T-helper 2 cell treated with Interferon-gamma antibody and Interleukin-4, amounts not matched to agents 5 μg/mL and 100 μg/mL, for 36 hours (primary cell): ENCODE data around the gene ASXL1.

Source experiments
- DNase-seq: peaks from one replicate; pipeline ENCODE4 v3.0.0; 2021; ENCODE audit warnings: low spot score
- H3K27ac Mint-ChIP-seq: one replicate; pipeline ENCODE4 v1.8.0; 2021; ENCODE audit warnings: mild to moderate bottlenecking, mixed read lengths
- H3K27me3 Mint-ChIP-seq: one replicate; pipeline ENCODE4 v1.8.0; 2021; ENCODE audit warnings: low read depth, mixed read lengths
- H3K36me3 Mint-ChIP-seq: one replicate; pipeline ENCODE4 v1.8.0; 2021; ENCODE audit warnings: low read depth, mixed read lengths
- H3K4me1 Mint-ChIP-seq: one replicate; pipeline ENCODE4 v1.8.0; 2021; ENCODE audit warnings: low read depth, mixed read lengths
- H3K4me3 Mint-ChIP-seq: one replicate; pipeline ENCODE4 v1.8.0; 2022; ENCODE audit warnings: mild to moderate bottlenecking, moderate library complexity, mixed read lengths
- H3K9me3 Mint-ChIP-seq: one replicate; pipeline ENCODE4 v1.8.0; 2021; ENCODE audit warnings: mixed read lengths

ASXL1 gene

DNA sequence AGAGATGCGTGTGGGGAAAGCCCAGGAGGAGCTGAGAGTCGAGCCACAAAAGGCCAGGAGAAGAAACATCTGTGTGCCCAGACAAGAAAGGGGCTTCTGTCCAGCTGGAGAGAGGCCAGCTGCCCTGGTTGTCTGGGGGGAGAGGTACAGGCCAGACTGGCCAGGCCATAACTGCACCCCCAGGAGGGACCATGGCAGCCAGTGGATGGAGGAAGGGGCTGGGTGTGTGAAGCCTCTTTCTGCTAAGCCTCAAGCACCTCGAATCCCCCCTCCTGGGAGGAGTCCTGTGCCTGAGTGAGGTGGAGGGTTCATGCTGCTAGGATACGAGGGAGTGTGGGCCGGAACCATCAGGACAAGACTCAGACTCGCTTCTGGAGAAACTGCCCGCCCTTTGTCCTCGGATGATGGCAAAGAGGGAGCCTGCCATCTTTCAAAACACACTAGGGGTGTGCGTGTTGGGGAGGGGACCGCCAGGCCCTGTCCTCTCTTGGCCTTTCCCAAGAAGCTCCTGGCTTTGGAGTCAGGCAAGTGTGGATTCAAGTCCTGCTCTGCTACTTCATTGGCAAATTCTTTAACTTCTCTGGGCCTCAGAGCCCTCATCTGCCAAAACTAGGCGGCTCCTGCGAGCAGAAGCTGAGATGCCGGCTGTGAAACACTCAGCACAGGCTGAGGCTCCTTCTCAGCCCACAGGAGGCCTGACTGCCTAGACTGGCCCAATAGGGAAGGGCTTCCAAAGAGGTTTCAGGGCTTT, 90.3 kb downstream of the ASXL1 start:
- Mint-ChIP-seq H3K36me3 (peaks cover 20% of the 10 kb centered on the region), H3K4me1 (peaks cover 8% of the 10 kb centered on the region), H3K4me3 (no peak overlapping the region), H3K27ac (peak overlapping the region; percentile 53), H3K9me3 (no peaks in the 10 kb centered on the region), H3K27me3 (no peaks in the 10 kb centered on the region)
- no peak for DNase-seq

DNA sequence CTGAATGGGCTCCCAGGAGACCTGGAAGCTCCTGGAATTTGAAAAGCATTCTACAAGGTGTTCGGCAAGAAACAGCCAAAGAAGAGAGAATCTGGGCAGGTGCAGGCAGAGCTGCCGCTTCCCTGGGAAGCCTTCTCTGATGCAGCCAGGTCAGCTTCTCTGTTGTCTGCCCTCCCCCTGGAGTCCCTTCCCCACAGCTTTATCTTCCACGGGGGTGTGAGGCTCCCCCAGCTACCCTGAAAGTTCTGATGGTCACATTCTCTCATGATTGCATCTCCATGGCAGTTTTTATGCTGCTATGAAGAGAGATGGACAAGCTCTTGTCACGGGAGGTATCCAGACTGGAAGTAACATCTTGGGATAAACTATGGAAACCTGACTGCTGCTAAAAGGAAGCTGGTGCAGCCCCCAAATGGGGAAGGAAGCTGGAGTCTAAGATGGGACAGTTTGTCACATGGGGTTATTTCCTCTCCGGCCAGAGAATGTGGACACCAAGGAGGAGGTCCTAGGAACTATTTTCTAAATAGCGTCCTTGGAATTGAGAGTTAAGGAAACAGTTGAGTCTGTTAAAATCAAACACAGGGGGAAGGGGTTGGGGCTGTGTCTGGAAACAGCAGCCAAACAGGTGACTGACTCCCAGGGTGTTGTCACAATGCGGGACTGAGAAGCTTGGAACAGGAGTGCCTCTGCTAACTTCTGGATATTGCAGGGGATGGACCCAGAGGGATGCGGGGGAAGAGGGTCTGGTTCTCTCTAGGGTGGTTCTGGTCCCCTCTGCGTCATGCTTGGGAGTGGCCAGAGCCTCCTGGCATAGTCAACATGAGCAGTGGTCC, 91.1 kb downstream of the ASXL1 start:
- H3K36me3 Mint-ChIP-seq: peaks cover 16% of the 10 kb centered on the region
- H3K4me3 Mint-ChIP-seq: no peak overlapping the region
- DNase-seq: no peak
- peaks cover 5% of the 10 kb centered on the region for H3K4me1 Mint-ChIP-seq
- no peaks in the 10 kb centered on the region for H3K9me3 Mint-ChIP-seq
- no peaks in the 10 kb centered on the region for H3K27me3 Mint-ChIP-seq
- H3K27ac Mint-ChIP-seq: peak overlapping the region; percentile 42

DNA sequence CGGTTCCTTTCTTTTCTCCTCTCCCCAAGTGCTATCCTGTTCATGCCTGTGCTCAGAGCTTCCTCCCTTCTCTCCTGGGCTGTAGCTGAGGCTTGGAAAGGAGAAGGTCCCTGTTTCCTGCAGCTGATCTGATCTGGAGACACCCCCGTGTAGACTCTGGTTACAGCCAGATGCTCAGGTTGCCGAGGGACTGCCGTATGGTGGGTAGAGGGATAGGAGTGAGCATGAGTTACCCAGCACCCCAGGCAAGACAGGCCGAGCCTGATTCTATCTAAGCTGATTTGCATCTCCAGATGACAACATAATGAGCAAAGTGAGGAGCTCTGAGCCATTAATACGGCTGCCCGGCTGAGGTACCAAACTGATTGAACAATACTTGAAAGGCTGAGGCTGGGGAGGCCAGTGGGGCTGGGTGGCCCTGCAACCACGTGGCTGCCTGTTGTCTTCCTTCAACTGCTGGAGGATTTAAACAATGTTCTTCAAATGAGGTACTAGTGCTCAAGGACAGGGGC, 91.8 kb downstream of the ASXL1 start:
- Mint-ChIP-seq H3K27ac (peak overlapping the region; percentile 42), H3K4me1 (peaks cover 5% of the 10 kb centered on the region), H3K4me3 (no peak overlapping the region), H3K9me3 (no peaks in the 10 kb centered on the region), H3K27me3 (no peaks in the 10 kb centered on the region), H3K36me3 (peaks cover 16% of the 10 kb centered on the region)
- no peak for DNase-seq

DNA sequence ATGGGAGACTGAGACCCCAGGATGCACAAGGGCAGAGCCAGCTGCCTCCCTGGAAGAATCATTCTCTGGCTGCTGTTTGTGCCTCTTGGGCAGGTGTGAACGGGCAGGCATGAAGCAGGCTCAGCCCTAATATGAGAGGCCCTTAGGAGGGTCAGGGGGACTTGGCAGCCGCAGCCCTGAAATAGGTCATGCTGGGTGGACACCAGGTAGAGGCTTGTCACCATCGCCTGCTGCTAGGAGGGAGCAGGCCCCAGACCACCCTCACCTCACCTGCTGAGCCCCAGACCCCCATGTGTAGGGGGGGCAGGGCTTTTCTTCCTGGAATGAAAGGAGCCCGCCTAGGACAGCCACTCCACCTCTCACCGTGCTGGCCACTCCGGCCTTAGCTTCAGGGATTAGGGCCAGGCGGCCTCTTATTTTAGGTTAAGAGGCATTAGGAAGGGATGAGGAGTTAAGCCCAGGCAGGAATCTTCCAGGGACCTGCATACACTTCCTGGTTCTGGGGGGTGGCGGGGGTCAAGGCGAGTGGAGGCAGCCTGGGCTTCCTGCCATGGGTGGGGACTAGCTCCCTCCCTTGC, 92.4 kb downstream of the ASXL1 start:
- no peak overlapping the region for H3K27ac Mint-ChIP-seq
- no peaks in the 10 kb centered on the region for H3K4me1 Mint-ChIP-seq
- no peaks in the 10 kb centered on the region for H3K27me3 Mint-ChIP-seq
- no peaks in the 10 kb centered on the region for H3K9me3 Mint-ChIP-seq
- H3K36me3 Mint-ChIP-seq: peaks cover 16% of the 10 kb centered on the region
- DNase-seq: no peak
- no peak overlapping the region for H3K4me3 Mint-ChIP-seq

DNA sequence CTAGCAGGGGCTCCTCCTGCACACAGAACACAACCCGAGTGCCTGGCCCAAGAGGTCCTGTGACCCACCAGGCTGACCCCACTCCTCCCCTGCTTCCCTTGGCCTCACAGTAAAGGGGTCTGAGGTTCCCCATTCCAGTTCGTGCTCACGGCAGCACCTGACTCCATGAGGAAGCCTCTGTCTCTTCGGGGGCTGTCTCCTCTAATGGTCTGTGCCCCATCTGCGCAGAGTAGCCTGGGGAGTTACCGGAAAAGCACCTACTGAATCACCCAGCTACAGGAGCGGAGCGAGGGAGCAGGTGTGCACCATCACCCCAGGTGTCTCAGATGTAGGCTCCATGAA, 93.2 kb downstream of the ASXL1 start:
- Mint-ChIP-seq H3K4me1 (no peaks in the 10 kb centered on the region), H3K36me3 (peaks cover 16% of the 10 kb centered on the region), H3K4me3 (no peak overlapping the region), H3K27ac (no peak overlapping the region), H3K9me3 (no peaks in the 10 kb centered on the region), H3K27me3 (no peaks in the 10 kb centered on the region)
- DNase-seq: no peak

DNA sequence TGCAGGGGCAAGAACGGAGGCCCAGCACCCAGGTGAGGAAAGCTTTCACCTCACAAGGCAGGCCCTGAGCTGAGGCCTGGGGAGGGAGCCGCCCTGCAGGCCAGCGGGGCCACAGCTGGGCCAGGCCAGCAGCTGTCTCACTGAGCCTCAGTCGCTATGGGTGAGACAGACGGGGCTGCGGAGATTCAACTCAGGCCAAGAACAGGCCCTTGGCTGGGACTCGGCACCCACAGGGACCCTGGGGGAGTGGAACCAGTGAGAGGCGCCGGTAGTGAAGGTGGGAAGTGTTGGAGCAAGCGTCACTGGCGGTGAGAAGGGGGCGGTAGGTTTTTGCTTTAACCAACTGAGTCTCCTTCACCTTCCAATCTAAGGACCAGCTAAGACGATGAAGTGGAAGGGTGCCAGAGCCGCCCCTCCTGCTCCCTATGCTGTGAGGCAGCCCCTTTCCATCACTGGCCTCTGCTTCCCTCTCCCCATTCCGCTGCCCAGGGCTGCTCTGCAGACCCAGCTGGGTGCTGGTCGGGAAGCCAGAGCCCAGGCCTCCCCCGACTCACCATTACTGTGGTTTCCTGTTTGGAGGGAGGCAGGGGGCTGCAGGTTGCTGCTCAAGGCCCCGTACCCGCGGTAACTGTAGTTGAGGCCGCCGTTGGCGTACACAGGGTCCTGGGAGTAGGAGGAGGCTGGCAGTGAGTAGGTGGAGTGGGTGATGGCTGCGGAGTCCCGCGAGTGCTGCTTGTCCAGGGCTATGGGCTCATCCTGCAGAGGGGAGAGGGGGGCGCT, 93.7 kb downstream of the ASXL1 start:
- no peak for DNase-seq
- H3K4me3 Mint-ChIP-seq: no peak overlapping the region
- H3K27ac Mint-ChIP-seq: no peak overlapping the region
- peaks cover 12% of the 10 kb centered on the region for H3K36me3 Mint-ChIP-seq
- H3K27me3 Mint-ChIP-seq: no peaks in the 10 kb centered on the region
- no peaks in the 10 kb centered on the region for H3K9me3 Mint-ChIP-seq
- H3K4me1 Mint-ChIP-seq: no peaks in the 10 kb centered on the region

DNA sequence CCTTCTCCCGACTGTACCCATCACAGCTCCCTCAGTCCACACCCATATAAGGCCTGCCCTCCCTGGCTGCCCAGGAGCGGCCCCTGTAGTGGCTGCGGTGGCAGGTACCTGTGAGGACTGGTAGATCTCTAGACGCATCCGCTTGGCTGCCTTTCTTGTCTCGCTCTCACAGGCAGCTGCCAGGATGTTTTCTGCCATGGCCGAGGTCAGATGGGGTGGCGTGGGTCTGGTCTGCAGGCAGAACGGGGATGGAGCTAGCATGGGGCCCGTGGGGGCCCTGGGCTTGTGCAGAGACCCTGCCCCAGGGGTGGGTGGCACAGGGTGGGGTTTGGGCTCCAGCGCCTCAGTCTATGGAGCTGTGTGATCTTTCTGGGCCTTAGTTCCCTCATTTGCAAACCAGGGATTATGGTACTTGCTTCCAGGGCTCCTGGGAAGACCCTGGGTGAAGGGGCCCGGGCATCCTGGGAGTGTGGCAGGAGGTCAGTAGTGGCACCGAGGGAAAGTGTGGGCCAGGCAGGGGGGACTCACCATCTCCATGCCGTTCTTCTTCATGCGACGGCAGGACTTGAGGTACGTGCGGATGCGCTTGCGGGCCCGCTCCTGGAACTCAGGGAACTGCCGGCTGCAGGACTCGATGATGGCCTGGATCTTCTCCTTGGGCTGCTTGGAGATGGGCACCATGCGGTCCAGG, 94.8 kb downstream of the ASXL1 start:
- H3K27me3 Mint-ChIP-seq: no peaks in the 10 kb centered on the region
- H3K4me3 Mint-ChIP-seq: no peak overlapping the region
- no peaks in the 10 kb centered on the region for H3K4me1 Mint-ChIP-seq
- no peaks in the 10 kb centered on the region for H3K9me3 Mint-ChIP-seq
- H3K27ac Mint-ChIP-seq: peak overlapping the region; percentile 31
- no peak for DNase-seq
- peaks cover 11% of the 10 kb centered on the region for H3K36me3 Mint-ChIP-seq

DNA sequence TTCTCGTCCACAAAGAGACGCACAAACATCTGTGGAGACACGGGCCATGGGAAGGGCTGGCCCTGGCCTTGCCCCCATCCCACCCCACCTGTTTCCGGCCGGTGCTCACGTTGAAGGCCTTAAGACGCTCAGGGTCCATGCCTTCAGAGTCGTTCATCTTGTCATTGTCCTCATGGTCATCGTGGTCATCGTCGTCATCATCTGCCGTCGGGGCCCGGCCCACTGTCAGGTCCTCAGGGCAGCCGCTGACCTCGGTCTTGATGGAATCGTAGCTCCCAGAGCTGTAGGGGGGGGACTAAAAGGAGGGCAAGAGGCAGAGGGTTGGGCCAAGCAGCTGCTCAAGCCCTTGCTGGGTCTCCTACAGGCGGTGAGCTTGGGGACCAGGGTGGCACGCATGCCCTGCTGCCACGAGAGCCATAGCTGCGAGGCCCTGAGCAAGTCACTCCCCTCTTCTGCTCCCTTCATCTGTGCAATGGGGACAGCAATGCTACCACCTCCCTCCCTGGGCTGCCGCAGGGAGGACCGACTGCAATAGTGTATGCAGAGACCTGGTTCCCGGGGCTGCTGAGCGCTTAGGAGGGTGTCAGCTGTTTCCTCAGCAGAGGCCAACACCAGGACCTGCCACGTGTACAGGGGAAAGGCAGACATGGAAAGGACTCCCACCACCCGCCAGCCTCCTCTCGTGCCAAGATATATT, 95.5 kb downstream of the ASXL1 start:
- no peaks in the 10 kb centered on the region for H3K27me3 Mint-ChIP-seq
- H3K9me3 Mint-ChIP-seq: no peaks in the 10 kb centered on the region
- peaks cover 10% of the 10 kb centered on the region for H3K36me3 Mint-ChIP-seq
- H3K4me3 Mint-ChIP-seq: no peak overlapping the region
- H3K4me1 Mint-ChIP-seq: no peaks in the 10 kb centered on the region
- DNase-seq: no peak
- no peak overlapping the region for H3K27ac Mint-ChIP-seq

DNA sequence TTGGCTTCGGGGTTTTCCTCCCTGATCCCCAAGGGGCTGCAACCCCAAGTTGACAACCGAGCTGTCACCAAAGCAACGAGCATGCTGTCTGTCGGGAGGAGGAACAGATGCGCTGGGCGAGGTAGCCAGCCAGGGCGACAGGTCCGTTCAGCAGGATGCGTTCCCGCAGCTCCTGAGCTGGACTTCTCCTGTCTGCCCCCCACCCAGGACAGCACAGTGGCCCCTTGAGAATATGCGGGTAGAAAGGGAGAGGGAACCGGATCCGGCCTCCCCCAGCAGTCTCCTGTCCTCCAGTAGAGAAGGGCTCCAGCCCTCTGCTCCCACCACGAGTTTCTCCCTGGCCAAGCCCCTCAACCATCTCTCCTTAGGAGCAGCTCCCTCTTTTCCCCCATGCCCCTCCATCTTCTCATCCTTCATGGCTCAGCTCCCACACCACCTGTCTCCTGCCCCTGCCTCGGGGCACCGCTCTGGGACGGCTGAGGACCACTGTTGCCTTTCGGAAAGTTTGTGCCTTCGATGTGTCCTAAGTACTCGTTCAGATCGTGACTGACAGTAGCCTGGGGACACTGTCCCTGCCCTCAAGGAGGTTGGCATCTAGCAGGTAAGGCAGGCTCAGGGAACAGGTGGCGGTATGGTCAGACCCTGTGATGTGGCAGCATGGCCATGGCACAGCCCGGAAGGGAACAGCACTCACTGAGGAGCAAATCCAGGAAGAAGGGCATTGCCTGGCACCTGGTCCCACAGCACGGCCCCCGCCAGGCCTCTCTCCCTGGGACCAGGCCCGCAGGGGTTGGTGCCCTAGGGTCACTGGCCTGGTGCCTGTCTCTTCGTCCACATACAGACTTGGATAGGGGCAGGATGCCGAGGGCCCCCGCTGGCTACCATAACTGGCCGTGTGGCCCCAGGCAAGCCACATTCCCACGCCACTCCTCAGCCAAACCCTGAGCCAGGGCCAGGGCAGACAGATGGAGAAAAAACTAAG, 96.3 kb downstream of the ASXL1 start:
- DNase-seq: no peak
- Mint-ChIP-seq H3K4me1 (no peaks in the 10 kb centered on the region), H3K36me3 (peaks cover 10% of the 10 kb centered on the region), H3K4me3 (no peak overlapping the region), H3K27ac (peak overlapping the region; percentile 26), H3K27me3 (no peaks in the 10 kb centered on the region), H3K9me3 (no peaks in the 10 kb centered on the region)

DNA sequence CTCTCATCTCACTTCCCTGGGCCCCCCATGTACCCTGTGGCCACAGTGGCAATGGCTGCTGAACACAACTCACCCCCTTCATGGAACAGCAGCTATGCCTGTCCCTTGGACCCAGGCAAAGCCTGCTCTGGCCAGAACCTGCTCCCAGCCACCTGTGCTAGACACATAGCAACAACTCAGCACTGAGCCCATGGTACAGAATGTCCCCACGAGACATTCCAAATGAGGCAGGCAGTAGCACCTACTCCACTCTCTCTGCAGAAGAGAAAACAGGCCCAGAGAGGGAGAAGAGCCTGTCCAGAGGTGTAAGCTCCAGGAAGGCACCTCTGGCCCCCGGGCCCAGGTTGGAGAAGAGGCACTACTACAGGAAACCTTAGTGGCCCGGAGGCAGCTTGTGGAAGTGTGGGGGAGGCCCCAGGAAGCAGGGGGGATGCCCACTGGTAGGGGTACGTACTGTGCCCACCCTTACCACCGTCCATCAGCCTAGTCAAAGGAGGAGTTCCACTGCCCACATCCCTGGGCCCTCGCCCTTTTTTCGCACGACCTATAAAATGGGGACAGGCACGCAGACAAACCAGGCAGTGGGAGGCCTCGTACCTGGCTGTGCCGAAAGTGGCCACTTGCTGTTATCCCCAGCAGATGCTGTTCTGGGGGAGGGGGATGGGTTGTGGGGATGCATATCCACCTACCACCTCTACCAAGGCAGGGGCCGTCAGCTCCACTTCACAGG, 97.2 kb downstream of the ASXL1 start:
- peaks cover 8% of the 10 kb centered on the region for H3K36me3 Mint-ChIP-seq

DNA sequence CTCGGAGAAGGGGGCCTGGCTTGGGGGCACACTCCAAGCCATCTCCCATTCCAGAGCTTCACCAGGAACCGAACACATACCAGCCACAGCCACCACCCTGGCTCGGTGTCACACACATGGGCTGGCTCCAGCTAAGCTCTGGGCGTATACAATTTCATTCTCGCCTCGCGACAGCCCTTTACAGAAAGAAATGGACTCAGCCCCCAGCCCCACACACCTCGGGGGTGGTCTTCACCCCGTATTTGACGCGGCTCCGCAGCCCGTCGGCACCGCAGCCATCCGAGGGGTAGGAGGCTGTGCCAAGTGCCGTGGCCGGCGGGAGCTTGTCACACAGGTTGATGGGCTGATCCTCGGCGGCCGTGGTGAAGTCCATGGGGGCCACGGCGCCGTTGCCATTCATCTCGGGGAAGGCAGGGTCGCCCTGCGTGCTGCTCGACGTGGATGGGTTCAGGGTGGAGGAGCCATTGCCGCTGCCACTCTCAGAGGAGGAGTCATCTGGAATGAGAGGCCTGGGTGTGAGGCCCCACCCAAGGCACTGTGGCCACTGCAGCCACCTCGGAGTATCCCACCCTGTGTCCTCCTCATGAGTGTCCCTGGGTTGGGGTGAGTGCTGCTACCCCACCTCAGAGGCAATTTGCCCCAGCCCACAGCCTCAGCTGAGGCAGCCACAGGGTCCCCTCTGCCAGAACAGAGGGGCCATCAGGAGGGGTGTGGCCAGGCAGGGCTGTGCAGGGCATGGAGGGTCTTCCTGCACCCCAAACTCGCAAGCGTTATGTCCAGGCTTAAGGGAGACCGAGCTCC, 98.0 kb downstream of the ASXL1 start:
- Mint-ChIP-seq H3K27me3 (no peaks in the 10 kb centered on the region), H3K9me3 (no peaks in the 10 kb centered on the region), H3K27ac (no peak overlapping the region), H3K4me1 (no peaks in the 10 kb centered on the region), H3K4me3 (no peak overlapping the region), H3K36me3 (peaks cover 8% of the 10 kb centered on the region)
- no peak for DNase-seq

More for the DNA sequence above, 97.2 kb downstream of the ASXL1 start:
- no peaks in the 10 kb centered on the region for H3K4me1 Mint-ChIP-seq
- no peak overlapping the region for H3K4me3 Mint-ChIP-seq
- no peak for DNase-seq
- no peak overlapping the region for H3K27ac Mint-ChIP-seq
- no peaks in the 10 kb centered on the region for H3K27me3 Mint-ChIP-seq
- H3K9me3 Mint-ChIP-seq: no peaks in the 10 kb centered on the region
